D721Med (cell line): ENCODE data around the gene C4orf50.

Experiments used
- DNase-seq: peaks from one replicate; pipeline ENCODE4 v3.0.0; 2011; ENCODE audit warnings: low spot score; ENCODE audit not compliant: insufficient read length
- FAIRE-seq: peaks from 2 replicates; lab custom pipeline; 2011; peaks lifted over from hg19 to GRCh38; lab: Jason Lieb, UNC
- TF ChIP-seq, protein P1 (sequence below): IDR thresholded peaks from 2 replicates; pipeline ENCODE4 v1.5.1; 2012; ENCODE audit warnings: mild to moderate bottlenecking, control low read depth; ENCODE audit not compliant: insufficient read depth; ENCODE audit errors: missing control alignments

C4orf50 gene

DNA sequence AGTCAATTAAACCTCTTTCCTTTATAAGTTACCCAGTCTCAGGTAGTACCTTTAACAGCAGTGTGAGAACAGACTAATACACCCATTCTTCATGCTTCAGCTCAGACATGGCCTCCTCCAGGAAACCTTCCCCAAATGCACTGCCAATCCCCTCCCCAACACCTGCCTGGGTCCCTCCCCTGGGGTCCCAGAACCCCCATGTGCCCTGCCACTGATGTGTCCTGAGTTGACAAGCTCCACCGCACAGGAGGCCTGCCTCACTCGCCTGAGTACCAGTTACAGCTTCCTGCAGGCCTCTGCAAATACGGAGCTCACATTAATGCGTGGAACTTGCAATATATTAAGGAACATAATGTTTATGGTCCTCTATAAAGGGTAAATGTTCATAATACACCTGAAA, 90.5 kb downstream of the C4orf50 start:
- TF ChIP-seq, protein P1, sequence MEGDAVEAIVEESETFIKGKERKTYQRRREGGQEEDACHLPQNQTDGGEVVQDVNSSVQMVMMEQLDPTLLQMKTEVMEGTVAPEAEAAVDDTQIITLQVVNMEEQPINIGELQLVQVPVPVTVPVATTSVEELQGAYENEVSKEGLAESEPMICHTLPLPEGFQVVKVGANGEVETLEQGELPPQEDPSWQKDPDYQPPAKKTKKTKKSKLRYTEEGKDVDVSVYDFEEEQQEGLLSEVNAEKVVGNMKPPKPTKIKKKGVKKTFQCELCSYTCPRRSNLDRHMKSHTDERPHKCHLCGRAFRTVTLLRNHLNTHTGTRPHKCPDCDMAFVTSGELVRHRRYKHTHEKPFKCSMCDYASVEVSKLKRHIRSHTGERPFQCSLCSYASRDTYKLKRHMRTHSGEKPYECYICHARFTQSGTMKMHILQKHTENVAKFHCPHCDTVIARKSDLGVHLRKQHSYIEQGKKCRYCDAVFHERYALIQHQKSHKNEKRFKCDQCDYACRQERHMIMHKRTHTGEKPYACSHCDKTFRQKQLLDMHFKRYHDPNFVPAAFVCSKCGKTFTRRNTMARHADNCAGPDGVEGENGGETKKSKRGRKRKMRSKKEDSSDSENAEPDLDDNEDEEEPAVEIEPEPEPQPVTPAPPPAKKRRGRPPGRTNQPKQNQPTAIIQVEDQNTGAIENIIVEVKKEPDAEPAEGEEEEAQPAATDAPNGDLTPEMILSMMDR, result no peak
- FAIRE-seq (no peak), DNase-seq (no peak)

DNA sequence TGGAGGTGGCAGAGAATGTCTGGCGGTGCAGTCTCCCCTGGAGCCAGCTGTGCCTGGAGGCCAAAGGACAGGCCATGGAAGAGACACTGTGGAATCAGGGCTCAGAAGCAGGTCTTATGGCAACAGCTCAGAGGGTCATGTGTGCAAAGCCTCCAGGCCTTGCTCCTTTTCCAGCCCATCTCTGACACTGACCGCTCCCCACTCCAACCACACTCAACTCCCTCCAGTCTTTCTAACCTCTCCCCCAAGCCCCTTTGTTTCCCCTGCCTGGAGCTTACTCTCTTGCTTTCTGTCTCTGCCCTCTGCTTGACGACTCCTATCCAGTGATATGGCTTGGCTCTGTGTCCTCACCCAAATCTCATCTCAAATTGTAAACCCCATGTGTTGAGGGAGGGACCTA, 91.1 kb downstream of the C4orf50 start:
- no peak for FAIRE-seq
- no peak for DNase-seq
- TF ChIP-seq, protein P1, result no peak

DNA sequence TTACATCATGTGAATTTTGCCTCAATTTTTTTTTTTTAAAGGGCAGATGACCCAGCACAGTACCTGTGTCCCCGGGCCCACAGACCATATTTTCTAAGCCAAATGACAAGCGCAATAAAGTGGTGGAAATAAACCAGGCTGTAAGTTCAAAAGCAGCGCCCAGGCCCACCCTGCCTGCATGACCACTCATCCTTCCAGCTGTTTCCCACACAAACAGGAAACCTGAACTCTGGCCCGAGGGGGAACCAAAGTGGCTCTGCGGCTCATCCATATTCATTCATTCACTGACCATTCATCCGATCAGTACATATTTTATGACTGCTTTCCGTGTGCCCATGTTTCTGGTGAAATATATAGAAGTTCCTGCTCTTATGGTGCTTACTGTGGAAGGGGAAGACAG, 91.6 kb downstream of the C4orf50 start:
- FAIRE-seq (no peak), DNase-seq (no peak)
- TF ChIP-seq, protein P1, result no peak

DNA sequence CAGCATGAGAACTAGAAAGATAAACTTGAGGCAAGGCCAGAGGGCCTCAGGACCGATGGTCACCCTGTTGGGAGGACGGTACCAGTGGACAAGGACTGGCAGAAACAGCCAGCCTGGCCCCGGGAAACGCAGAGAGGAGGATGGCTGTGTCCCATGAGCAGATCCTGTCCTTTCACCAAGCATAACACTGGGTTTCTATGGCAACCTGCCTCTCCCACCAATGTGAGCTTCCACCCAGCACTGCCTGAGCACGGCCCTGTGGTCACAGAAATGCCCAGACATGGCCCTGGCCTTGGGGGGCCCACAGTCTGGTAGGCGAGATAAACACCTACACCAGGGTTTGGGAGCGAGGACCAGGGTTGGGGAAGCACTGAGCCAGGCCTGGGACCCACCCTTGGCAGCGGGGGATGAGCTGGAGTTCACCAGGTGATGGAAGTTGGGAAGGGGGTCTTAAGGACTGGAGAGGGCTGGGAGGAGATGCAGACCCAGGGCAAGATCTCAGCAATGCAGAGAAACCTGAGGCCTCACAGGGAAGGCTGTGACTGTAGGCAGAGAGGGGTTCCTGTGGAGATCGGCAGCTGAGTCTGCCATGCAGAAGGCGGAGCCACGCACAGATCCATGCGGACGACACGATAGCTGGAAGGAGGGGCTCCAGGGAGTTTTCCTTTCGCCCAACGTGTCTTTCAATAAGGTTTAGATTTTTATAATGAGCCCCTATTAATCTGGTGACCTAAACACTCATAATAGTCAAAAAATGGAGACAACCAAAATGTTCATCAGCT, 92.6 kb downstream of the C4orf50 start:
- FAIRE-seq (no peak), DNase-seq (no peak)
- TF ChIP-seq, protein P1, result no peak

DNA sequence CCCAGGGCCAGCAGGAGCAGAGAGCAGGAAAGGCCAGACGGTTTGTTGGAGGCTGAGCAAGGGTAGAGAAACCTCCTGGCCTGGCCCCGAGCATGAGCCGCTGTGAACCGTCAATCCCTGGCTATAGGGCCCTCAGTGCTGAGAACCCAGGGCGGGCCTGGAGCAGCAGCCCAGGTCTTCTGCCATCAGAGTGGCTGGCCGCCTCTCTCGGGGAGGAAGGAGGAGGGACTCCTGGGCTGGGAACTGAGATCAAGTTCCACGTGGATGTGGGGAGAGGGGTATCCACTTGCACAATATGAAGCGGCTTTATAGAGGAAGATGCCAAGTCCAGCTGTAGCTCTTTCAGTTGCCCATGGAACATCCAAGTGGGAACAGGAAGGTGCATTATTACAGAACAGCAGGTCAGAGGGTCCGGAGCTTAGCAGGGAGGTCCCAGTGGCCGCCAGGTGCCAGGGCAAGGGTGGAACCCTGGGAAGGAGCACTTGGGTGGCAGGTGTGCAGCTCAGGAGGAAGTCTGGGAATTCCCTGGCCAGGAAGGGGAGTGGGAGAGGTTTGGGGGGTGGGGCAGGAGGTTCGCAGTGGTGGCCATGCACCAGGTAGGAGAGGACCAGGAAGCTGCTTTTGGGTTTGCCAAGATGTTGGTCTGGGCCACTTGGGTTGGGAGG, 93.6 kb downstream of the C4orf50 start:
- FAIRE-seq (no peak), DNase-seq (no peak)
- TF ChIP-seq, protein P1, result no peak

DNA sequence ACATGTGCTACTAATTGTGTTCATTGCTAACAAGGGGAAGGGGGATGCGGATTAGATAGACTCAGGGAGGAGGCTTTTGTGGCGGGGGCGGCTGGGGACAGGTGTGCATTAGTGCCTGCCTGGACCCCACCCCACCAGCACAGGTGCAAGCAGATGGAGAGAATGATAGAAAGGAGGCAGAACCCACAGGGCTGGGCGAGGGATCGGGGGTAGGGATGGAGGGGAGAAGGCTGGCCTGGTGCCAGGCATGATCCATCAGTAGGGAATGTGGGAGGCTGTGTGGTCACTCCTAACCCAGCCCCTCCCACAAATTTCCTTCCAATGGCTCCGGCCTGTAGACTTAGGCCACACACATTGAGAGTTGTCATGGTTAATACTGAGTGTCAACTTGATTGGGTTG, 94.9 kb downstream of the C4orf50 start:
- DNase-seq, result no peak
- TF ChIP-seq, protein P1, result no peak
- FAIRE-seq, result no peak

DNA sequence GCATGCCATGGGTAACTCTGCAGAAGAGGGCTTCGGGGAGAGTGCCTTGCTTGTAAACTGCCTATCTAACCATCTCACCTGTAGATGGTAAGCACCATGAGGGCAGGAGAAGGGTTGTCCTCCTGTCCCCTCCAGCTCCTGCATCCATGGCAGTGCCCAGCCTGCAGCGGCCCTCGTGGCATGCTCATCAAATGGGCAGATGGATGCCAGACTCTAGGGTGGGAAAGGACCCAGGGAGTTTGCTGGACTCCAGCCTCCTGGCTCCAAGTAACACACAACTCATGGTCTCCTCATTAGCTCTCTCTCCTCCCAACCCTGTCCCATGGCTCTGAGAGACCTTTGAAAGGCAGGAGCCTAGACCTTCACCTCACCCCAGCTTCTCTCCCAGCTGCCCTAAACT, 95.7 kb downstream of the C4orf50 start:
- no peak for FAIRE-seq

More for the DNA sequence above, 95.7 kb downstream of the C4orf50 start:
- no peak for DNase-seq
- TF ChIP-seq, protein P1, result no peak
